ENCODE data around the gene ZSCAN23.
A peak's percentile ranks its signal among the peaks of the same experiment; 100 is the strongest.
"Not testable (repeated sequence)": the region's sequence is repeated elsewhere in the genome, so short reads cannot be mapped to it uniquely, and the experiment has no call there.

ZSCAN23 gene

DNA sequence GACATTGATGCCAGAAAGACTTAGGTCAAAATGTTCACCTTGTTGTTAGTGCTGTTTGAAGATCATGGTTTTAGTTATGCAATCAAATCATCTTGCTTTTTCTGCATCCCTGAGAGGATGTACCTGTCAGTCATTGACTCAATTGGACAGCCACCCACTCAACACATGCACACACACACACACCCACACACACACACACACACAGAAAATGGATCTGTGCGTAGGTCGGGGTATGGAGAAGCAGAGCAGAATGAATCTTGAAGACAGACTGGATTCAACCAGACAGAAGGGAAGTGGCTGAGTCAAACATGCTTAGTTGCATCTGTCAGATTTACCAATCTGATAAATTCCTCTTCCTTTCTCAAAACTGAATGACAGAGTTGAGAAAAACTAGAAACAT is 19.1 kb upstream of the ZSCAN23 start:
- no peak for DNase-seq (ENCODE audit: low read depth)
- TF ChIP-seq, protein P1, sequence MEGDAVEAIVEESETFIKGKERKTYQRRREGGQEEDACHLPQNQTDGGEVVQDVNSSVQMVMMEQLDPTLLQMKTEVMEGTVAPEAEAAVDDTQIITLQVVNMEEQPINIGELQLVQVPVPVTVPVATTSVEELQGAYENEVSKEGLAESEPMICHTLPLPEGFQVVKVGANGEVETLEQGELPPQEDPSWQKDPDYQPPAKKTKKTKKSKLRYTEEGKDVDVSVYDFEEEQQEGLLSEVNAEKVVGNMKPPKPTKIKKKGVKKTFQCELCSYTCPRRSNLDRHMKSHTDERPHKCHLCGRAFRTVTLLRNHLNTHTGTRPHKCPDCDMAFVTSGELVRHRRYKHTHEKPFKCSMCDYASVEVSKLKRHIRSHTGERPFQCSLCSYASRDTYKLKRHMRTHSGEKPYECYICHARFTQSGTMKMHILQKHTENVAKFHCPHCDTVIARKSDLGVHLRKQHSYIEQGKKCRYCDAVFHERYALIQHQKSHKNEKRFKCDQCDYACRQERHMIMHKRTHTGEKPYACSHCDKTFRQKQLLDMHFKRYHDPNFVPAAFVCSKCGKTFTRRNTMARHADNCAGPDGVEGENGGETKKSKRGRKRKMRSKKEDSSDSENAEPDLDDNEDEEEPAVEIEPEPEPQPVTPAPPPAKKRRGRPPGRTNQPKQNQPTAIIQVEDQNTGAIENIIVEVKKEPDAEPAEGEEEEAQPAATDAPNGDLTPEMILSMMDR (IDR thresholded peaks at IDR 0.05; ENCODE audit: low read depth, low read length, missing control alignments), result no peak
- H3K4me3 ChIP-seq (ENCODE audit: low read depth, low read length), result no peak overlapping the region

DNA sequence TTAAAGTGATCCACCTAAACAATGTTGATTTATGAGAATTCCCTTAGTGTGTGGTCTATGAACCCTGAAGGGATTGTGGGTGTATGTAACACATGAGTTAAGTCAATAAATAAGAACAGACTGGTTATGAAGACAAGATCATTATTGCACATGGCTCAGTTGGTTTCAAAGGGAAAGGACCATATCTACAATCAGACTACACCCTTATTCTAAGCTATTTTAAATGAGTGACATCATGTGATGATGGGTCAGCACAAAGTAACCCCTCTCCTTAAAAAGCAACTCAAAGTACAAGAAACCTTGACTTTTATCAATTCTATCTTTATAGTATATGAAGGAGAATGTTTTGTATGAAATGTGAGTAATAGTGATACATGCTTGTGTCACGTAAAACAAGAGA is 15.3 kb upstream of the ZSCAN23 start:
- H3K4me3 ChIP-seq (ENCODE audit: low read depth, low read length), result no peak overlapping the region
- TF ChIP-seq, protein P1 (IDR thresholded peaks at IDR 0.05; ENCODE audit: low read depth, low read length, missing control alignments), result no peak
- DNase-seq (ENCODE audit: low read depth), result no peak

DNA sequence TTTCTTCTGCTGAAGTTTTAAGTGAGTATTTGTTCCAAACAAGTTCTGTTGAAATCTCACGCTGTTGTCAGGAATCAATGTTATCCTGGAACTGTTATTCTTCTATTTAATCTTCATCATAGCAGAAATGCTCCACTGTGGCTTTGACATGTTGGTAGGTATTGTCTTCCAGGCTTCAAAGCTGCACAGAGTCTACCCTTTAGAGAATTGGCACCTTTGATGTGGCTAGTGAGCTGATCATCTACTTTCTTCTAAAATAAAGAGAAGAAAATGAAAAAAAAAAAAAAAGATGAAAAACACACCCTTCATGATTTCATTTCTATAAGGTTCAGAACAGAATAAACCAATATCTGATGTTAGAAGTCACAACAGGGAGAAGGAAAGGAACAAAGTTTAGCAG is 5.8 kb upstream of the ZSCAN23 start:
- TF ChIP-seq, protein P1 (IDR thresholded peaks at IDR 0.05; ENCODE audit: low read depth, low read length, missing control alignments), result no peak
- no peak for DNase-seq (ENCODE audit: low read depth)
- no peak overlapping the region for H3K4me3 ChIP-seq (ENCODE audit: low read depth, low read length)

DNA sequence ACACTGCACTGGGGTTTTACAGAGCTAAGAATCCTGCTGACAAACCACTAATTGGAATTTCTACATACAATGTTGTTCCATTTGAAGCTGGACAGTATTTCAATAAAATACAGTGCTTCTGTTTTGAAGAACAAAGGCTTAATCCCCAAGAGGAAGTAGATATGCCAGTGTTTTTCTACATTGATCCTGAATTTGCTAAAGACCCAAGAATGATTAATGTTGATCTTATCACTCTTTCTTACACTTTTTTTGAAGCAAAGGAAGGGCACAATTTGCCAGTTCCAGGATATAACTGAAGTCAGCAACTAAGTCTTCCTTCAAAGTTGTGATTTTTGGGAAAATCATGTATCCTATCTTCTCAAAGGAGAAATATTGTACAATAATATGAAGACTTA is 4.2 kb upstream of the ZSCAN23 start:
- not testable (repeated sequence) for H3K4me3 ChIP-seq (ENCODE audit: low read depth, low read length)

DNA sequence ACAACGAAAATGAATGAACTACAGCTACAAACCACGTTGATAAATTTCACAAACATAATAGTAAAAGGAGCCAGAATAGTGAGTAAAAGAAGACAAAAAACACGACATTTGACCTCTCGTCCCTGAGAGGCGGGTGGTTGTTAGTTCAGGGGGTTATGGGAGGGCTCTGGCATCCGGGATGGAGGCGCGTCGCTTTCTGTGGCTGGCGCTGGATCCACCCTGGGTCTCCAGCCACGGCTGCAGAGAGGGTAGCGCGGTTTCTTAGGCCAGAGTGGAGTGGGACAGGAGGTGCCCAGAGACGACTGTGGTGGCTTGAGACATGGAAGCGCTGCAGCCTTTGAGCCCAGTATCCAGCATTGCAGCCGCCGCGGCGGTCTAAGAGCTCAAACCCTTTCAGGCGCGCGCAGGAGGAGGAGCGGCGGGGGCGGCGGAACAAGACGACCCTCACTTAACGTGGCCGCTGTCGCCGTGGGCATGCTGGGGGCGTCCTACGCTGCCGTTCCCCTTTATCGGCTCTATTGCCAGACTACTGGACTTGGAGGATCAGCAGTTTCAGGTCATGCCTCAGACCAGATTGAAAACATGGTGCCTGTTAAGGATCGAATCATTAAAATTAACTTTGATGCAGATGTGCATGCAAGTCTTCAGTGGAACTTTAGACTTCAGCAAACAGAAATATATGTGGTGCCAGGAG is 3.7 kb upstream of the ZSCAN23 start:
- H3K4me3 ChIP-seq (ENCODE audit: low read depth, low read length), result peak overlapping the region; percentile 14; the same call in 1 of the 2 replicates
- DNase-seq (ENCODE audit: low read depth), result no peak
- TF ChIP-seq, protein P1 (IDR thresholded peaks at IDR 0.05; ENCODE audit: low read depth, low read length, missing control alignments), result no peak

More for the DNA sequence above, 4.2 kb upstream of the ZSCAN23 start:
- not testable (repeated sequence) for DNase-seq (ENCODE audit: low read depth)

DNA sequence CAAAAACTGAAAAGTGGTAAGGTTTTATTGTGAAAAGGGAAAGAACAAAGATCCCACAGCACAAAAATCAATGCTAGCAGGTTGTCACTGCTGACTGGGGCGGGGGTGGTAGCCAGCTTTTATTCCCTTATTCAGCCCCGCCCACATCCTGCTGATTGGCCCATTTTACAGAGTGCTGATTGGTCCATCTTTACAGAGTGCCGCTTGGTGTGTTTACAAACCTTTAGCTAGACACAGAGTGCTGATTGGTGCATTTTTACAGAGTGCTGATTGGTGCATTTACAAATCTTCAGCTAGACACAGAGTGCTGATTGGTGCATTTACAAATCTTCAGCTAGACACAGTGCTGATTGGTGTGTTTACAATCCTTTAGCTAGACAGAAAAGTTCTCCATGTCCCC is 1.5 kb upstream of the ZSCAN23 start:
- not testable (repeated sequence) for H3K4me3 ChIP-seq (ENCODE audit: low read depth, low read length); DNase-seq (ENCODE audit: low read depth)

DNA sequence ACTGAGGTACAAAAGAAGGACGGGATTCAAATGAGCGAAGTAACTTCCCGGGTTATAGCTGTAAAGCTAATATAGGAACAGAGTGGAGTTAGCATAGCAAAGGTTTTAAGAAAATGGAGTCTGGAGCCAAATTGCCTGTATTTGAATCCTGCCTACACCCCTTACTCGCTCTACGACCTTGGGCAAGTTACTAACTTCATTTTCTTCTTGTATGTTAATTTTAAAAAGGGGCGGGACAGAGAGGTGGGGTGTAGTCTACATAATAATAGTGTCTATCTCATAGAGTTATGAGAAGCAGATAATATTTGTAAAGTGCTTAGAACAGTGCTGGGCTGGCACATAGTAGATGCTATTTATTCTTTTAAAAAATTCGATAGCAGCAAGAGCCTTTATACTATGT is 705 bp downstream of the ZSCAN23 start:
- TF ChIP-seq, protein P1 (IDR thresholded peaks at IDR 0.05; ENCODE audit: low read depth, low read length, missing control alignments), result no peak
- DNase-seq (ENCODE audit: low read depth), result no peak
- peak overlapping the region; percentile 55; the same call in 1 of the 2 replicates for H3K4me3 ChIP-seq (ENCODE audit: low read depth, low read length)

DNA sequence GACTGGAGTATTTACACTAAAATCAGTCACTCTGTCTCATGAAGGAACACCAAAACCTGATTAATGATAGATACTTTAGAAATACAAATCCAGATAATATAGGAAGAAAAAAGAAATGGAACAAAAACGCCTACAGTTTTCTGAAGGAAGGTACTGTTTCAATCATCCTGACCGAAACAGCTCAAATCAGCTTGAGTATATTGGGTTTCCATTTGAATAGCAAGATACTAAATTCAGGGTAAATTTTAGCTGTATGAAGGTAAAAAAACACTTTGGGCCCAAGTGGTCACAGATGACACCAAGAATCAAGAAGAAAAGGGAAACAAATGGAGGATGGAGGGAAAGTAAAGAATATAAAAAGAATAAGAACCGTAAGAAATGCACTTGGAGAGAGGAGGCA is 6.9 kb downstream of the ZSCAN23 start:
- DNase-seq (ENCODE audit: low read depth), result no peak
- H3K4me3 ChIP-seq (ENCODE audit: low read depth, low read length), result no peak overlapping the region
- TF ChIP-seq, protein P1 (IDR thresholded peaks at IDR 0.05; ENCODE audit: low read depth, low read length, missing control alignments), result no peak
